Osteoblast (primary cell): ENCODE results near the gene RCC1. TPM values are rescaled to one million over a fixed set of nuclear protein-coding genes. Genes with fewer than 3 reads are reported as not detected.
A peak's percentile ranks its signal among the peaks of the same experiment; 100 is the strongest.

ENCODE experiments used
- DNase-seq: peaks from one replicate; pipeline ENCODE4 v3.0.0; 2011; ENCODE audit warnings: low spot score, mixed read lengths; ENCODE audit not compliant: insufficient read length; ENCODE audit errors: missing footprints
- H2AFZ ChIP-seq: 2 replicates; pipeline ENCODE4 v1.6.0; 2011; ENCODE audit warnings: mild to moderate bottlenecking, low read length
- H3K27ac ChIP-seq: 2 replicates; pipeline ENCODE4 v1.5.1; 2011; ENCODE audit warnings: mild to moderate bottlenecking, low read depth, low read length, moderate library complexity
- H3K27me3 ChIP-seq: 2 replicates; pipeline ENCODE4 v1.6.0; 2012; ENCODE audit warnings: mild to moderate bottlenecking, control low read depth, inconsistent platforms, low read length, moderate library complexity; ENCODE audit not compliant: insufficient read depth
- H3K36me3 ChIP-seq: 2 replicates; pipeline ENCODE4 v1.5.1; 2011; ENCODE audit warnings: mild to moderate bottlenecking, low read length, control low read depth, moderate library complexity; ENCODE audit not compliant: insufficient read depth
- H3K4me1 ChIP-seq: 2 replicates; pipeline ENCODE4 v1.5.1; 2011; ENCODE audit warnings: mild to moderate bottlenecking, low read length, control low read depth, moderate library complexity; ENCODE audit not compliant: insufficient read depth
- H3K4me2 ChIP-seq: 2 replicates; pipeline ENCODE4 v1.6.0; 2011; ENCODE audit warnings: mild to moderate bottlenecking, low read length; ENCODE audit not compliant: insufficient read depth
- H3K4me3 ChIP-seq: fragments of 200-600 bp; sonication (generic); 3 replicates; pipeline ENCODE4 v1.5.1; 2012; ENCODE audit warnings: mild to moderate bottlenecking, low read length, inconsistent platforms; ENCODE audit not compliant: insufficient read depth
- H3K79me2 ChIP-seq: 2 replicates; pipeline ENCODE4 v1.6.0; 2012; ENCODE audit warnings: mild to moderate bottlenecking, low read length, control low read depth, inconsistent platforms; ENCODE audit not compliant: insufficient read depth
- H3K9me3 ChIP-seq: 2 replicates; pipeline ENCODE4 v1.5.1; 2011; ENCODE audit warnings: low read depth, low read length, control low read depth
- H4K20me1 ChIP-seq: 2 replicates; pipeline ENCODE4 v1.6.0; 2012; ENCODE audit warnings: mild to moderate bottlenecking, low read length, control low read depth; ENCODE audit not compliant: insufficient read depth
- total RNA-seq: library from RNA; depleted of rRNA; stranded (reverse); fragments of >200 nt; gene quantifications from 2 replicates; pipeline ENCODE4 v1.2.3, GENCODE V29; 2012
- TF ChIP-seq, protein P1 (sequence below): IDR thresholded peaks from 2 replicates; pipeline ENCODE4 v1.5.1; 2011; ENCODE audit warnings: mild to moderate bottlenecking, low read depth, low read length, moderate library complexity; ENCODE audit errors: extremely low read depth

Gene RCC1
- total RNA-seq, 1 donor = 35.1 TPM

DNA sequence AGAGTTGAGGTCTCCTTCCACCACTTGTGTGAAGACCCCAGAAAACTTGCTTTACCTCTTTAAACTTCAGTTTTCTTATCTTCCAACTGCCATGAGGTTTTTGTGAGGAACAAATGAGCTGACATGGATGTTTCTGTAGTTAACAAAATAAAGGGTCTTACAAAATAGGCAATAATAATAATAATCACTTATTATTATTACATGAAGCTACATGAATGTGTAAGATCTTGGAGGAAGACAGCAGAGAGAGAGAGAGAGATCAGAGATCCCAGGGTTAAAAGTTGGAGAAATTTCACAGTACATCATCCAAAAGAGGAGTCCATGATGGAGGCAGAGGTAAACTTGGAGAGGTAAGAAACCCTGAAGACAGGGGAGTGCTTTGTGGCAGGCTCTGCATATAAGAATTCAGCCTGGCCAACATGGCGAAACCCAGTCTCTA lies 10.7 kb downstream of the RCC1 start:
- Histone ChIP-seq H3K4me3 (no peak overlapping the region), H3K9me3 (no peaks in the 10 kb centered on the region), H4K20me1 (peaks cover 31% of the 10 kb centered on the region), H3K79me2 (peaks cover 26% of the 10 kb centered on the region), H3K27me3 (no peaks in the 10 kb centered on the region), H3K36me3 (peaks cover 14% of the 10 kb centered on the region), H3K27ac (no peak overlapping the region), H2AFZ (no peak overlapping the region), H3K4me1 (peaks cover 18% of the 10 kb centered on the region), H3K4me2 (no peak overlapping the region)
- DNase-seq = no peak
- TF ChIP-seq, protein P1, sequence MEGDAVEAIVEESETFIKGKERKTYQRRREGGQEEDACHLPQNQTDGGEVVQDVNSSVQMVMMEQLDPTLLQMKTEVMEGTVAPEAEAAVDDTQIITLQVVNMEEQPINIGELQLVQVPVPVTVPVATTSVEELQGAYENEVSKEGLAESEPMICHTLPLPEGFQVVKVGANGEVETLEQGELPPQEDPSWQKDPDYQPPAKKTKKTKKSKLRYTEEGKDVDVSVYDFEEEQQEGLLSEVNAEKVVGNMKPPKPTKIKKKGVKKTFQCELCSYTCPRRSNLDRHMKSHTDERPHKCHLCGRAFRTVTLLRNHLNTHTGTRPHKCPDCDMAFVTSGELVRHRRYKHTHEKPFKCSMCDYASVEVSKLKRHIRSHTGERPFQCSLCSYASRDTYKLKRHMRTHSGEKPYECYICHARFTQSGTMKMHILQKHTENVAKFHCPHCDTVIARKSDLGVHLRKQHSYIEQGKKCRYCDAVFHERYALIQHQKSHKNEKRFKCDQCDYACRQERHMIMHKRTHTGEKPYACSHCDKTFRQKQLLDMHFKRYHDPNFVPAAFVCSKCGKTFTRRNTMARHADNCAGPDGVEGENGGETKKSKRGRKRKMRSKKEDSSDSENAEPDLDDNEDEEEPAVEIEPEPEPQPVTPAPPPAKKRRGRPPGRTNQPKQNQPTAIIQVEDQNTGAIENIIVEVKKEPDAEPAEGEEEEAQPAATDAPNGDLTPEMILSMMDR = no peak

DNA sequence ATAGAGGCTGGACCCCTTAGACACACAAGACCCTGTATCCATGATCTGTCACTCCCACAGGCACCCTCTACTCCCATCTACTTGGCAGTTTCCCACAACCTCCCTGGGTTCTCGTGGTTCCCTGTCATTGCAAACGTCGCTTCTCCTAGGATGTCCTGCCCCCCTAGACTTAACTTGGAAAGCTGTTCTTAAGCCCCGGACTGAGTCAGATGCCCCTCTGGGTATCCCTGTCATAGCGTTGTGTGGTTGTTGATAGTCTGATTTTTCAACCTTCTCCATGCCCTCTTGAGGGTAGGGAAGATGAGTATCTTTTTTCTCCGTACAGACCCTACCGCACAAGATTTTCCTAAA lies 11.8 kb downstream of the RCC1 start:
- peak overlapping the region; percentile 76 for H3K4me3 ChIP-seq
- no peak overlapping the region for H2AFZ ChIP-seq
- H4K20me1 ChIP-seq = peaks cover 23% of the 10 kb centered on the region
- H3K27ac ChIP-seq = peak overlapping the region; percentile 44
- peak; percentile 80 for DNase-seq
- peak overlapping the region; percentile 87 for H3K4me2 ChIP-seq
- TF ChIP-seq, protein P1 = no peak
- H3K4me1 ChIP-seq = peaks cover 18% of the 10 kb centered on the region
- no peaks in the 10 kb centered on the region for H3K9me3 ChIP-seq
- H3K79me2 ChIP-seq = peaks cover 36% of the 10 kb centered on the region
- peaks cover 6% of the 10 kb centered on the region for H3K36me3 ChIP-seq
- no peaks in the 10 kb centered on the region for H3K27me3 ChIP-seq

DNA sequence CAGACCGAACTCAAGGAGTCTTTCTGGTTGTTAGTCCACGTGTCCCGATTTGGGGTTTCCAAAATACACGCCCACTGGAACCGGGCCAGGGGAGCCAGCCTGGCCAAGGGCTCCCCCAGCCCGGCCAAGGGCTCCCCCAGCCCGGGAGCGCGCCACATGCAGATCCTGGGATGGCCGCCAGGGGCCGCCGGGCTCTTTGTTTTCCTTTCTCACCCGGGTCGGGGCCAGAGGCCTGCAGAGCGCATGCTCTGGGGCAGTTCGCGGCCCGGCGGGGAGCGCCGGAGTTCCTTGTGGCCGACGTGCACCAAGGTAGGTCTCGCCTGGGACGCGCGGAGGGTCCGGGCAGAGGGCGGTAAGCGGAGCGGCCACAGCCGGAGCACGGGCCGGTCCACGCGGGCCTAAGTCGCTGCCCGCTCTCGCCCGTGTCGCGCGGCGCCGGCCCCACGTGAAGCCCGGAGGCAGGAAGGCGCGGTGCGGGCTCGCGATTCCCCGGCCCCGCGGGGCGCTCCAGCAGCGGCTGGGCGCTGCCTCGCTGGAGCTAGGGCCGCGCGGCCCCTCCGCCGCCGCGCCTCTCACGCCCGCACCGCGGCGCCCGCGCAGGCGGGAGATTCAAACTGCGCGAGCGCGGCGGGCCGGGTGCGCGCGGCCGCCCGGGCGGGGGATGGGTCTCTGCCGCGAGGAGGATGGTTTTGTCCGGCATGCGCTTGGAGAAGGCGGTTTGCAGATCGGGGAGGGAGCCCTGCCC lies 12.3 kb downstream of the RCC1 start:
- Histone ChIP-seq H2AFZ (no peak overlapping the region), H3K9me3 (no peaks in the 10 kb centered on the region), H3K36me3 (peaks cover 5% of the 10 kb centered on the region), H3K79me2 (peaks cover 36% of the 10 kb centered on the region), H3K27ac (peak overlapping the region; percentile 44), H3K4me3 (peak overlapping the region; percentile 76), H3K27me3 (no peaks in the 10 kb centered on the region), H3K4me2 (peak overlapping the region; percentile 87), H4K20me1 (peaks cover 19% of the 10 kb centered on the region), H3K4me1 (peaks cover 18% of the 10 kb centered on the region)
- peak; percentile 99 for DNase-seq
- TF ChIP-seq, protein P1 = peak; percentile 80

DNA sequence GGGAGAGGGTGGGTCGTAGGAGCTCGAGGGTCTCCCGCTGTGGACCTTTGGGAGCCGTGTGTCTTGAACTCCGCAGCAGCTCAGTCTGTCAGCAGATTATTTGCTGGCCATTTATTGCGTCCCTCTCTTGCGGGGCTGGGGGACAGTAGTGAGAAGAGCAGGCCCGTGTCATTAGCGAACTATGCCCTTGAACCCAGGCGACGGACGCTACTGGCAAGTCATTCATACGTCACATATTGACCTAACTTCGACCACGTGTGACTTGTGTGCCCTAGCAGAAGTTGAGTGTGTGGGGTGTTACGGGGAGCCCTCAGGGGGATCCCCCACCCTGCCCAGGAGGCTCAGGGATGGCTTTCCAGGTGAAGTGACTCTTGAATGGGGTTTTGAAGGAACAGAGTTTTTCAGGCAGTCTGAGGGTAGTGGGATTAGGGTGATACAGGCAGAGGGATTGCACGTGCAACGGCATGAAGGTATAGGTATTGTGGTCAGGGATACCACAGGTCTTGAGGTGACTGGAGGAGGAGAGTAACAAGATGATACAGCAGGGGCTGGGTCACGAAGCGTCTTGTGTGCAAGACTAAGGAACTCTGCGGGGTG lies 13.0 kb downstream of the RCC1 start:
- Histone ChIP-seq H3K4me3 (peak overlapping the region; percentile 76), H3K4me2 (peak overlapping the region; percentile 87), H3K27ac (peak overlapping the region; percentile 21), H4K20me1 (peaks cover 14% of the 10 kb centered on the region), H3K36me3 (peaks cover 6% of the 10 kb centered on the region), H3K27me3 (no peaks in the 10 kb centered on the region), H3K9me3 (no peaks in the 10 kb centered on the region), H3K79me2 (peaks cover 43% of the 10 kb centered on the region), H3K4me1 (peaks cover 18% of the 10 kb centered on the region), H2AFZ (no peak overlapping the region)
- TF ChIP-seq, protein P1 = no peak
- peak; percentile 83 for DNase-seq
